GM19468 (cell line): Measurements from ENCODE around the gene ACR.

Experiments used
- ATAC-seq: cut with Tn5 transposase; IDR thresholded peaks from one replicate; pipeline ENCODE4 v1.9.1; 2021; ENCODE audit warnings: mild to moderate bottlenecking, moderate library complexity, moderate number of reproducible peaks; ENCODE audit not compliant: unreplicated experiment; ENCODE audit errors: extremely low read depth

Gene ACR

GRCh38 chr22:50702261-50702671, 35.7 kb upstream of the ACR start:
- ATAC-seq, result no peak

- no peak for ATAC-seq
Measured at GRCh38 chr22:50702821-50703725, 34.9 kb upstream of the ACR start.

- ATAC-seq, result no peak
Measured at GRCh38 chr22:50703726-50704509, 34.1 kb upstream of the ACR start.

GRCh38 chr22:50704510-50705218, 33.3 kb upstream of the ACR start:
- no peak for ATAC-seq

GRCh38 chr22:50705219-50705691, 32.7 kb upstream of the ACR start:
- ATAC-seq, result no peak

- no peak for ATAC-seq
Measured at GRCh38 chr22:50705851-50706351, 32.1 kb upstream of the ACR start.

GRCh38 chr22:50706481-50707125, 31.4 kb upstream of the ACR start:
- no peak for ATAC-seq

GRCh38 chr22:50708474-50708873, 29.5 kb upstream of the ACR start:
- no peak for ATAC-seq

GRCh38 chr22:50708996-50709395, 29.0 kb upstream of the ACR start:
- ATAC-seq, result no peak

GRCh38 chr22:50710221-50710620, 27.8 kb upstream of the ACR start:
- no peak for ATAC-seq

- ATAC-seq, result no peak
Measured at GRCh38 chr22:50710886-50711285, 27.1 kb upstream of the ACR start.

- no peak for ATAC-seq
Measured at GRCh38 chr22:50711446-50712340, 26.3 kb upstream of the ACR start.

- no peak for ATAC-seq
Measured at GRCh38 chr22:50712341-50713007, 25.5 kb upstream of the ACR start.

GRCh38 chr22:50713008-50713385, 25.0 kb upstream of the ACR start:
- ATAC-seq, result no peak

- no peak for ATAC-seq
Measured at GRCh38 chr22:50713571-50714056, 24.4 kb upstream of the ACR start.

GRCh38 chr22:50714150-50714549, 23.9 kb upstream of the ACR start:
- ATAC-seq, result no peak

- no peak for ATAC-seq
Measured at GRCh38 chr22:50714631-50715179, 23.3 kb upstream of the ACR start.

- no peak for ATAC-seq
Measured at GRCh38 chr22:50715250-50715649, 22.8 kb upstream of the ACR start.
